HCEC 1CT (cell line): ENCODE measurements around the gene PACC1.
A peak's percentile ranks its signal among the peaks of the same experiment; 100 is the strongest.
"Not testable (repeated sequence)": the region's sequence is repeated elsewhere in the genome, so short reads cannot be mapped to it uniquely, and the experiment has no call there.

Source experiments
- DNase-seq: peaks from one replicate; pipeline ENCODE4 v3.0.0-alpha.2; 2017

The PACC1 gene

DNA sequence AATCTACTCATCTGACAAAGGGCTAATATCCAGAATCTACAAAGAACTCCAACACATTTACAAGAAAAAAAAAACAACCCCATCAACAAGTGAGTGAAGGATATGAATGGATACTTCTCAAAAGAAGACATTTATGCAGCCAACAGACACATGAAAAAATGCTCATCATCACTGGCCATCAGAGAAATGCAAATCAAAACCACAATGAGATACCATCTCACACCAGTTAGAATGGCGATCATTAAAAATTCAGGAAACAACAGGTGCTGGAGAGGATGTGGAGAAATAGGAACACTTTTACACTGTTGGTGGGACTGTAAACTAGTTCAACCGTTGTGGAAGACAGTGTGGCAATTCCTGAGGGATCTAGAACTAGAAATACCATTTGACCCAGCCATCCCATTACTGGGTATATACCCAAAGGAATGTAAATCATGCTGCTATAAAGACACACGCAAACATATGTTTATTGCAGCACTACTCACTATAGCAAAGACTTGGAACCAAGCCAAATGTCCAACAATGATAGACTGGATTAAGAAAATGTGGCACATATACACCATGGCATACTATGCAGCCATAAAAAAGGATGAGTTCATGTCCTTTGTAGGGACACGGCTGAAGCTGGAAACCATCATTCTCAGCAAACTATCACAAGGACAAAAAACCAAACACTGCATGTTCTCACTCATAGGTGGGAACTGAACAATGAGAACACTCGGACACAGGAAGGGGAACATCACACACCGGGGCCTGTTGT, 18.8 kb downstream of the PACC1 start:
- not testable (repeated sequence) for DNase-seq

DNA sequence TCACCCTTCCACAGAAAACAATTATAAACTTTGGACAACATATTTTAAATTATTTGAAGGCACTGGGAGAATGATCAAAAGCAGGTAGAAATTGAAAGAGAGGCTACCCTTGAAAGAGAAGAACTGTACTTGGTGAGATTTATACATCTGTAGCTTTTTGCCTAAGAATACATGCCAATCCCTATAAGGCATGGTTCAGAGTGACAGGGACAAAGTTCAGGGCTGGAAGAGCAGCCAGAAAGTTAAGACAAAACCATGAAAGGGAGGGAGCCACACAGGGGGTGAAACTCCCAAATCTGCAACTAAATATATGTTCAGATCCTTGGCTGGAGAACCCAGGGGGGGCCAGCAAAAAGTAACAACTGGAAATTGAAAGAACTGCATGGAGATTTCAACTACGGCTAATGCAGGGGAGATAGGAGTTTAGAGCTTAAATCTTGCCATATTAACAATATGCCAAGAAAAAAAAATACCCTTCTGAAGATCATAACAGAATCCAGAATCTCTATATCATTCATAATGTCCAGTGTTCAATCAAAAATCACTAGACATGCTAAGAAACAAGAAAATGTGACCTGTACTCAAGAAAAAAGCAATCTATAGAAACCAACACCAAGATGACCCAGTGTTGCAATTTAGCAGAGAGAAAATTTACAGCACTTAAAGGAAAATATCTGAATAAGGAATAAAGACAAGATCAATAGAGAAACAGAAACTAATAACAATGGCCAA, 25.5 kb downstream of the PACC1 start:
- DNase-seq = no peak

DNA sequence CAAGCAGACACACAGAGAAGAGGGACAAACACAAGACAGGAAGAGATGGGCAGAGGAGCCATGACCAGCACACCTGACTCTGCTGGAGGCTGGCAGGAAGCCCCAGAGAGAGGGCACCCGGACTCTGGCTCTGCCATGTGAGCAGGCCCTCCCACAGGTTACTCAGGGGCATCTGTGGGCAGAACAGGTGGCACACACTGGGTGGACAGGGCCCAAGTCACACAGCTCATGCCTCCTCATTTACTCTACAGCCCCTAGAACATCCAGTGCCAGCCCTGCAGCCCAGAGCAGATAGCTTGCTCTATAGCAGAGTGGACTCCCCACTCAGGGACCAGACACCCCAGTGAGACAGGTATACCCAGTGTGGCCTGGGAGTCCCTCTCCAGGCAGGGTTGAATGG, 28.7 kb downstream of the PACC1 start:
- DNase-seq = no peak

DNA sequence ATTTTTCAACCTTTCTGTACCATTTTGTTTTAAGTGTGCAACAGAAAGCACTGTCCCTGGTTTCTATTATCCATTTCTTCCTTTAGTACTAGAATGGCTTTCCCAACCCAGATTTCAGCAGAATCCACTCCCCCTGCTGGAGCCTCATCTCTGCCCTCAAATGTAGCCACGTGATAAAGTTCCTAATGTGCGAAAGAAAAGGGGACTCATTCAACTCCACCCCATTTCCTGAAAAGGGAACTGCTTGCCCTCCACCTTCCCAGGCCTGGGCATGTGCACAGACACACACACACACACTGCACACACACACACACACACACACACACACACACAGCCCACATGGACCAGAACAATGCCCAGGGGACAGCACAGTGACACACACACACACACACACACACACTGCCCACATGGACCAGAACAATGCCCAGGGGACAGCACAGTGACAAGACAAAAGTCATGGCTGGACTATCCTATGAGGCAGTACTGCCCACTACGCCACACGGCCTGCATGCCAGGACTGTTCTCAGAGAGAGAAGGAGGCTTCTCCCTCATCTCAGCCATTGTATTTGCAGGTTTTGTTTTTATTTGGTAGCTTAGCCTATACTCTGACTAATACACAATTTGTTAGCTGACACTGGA, 33.2 kb downstream of the PACC1 start:
- DNase-seq = no peak

DNA sequence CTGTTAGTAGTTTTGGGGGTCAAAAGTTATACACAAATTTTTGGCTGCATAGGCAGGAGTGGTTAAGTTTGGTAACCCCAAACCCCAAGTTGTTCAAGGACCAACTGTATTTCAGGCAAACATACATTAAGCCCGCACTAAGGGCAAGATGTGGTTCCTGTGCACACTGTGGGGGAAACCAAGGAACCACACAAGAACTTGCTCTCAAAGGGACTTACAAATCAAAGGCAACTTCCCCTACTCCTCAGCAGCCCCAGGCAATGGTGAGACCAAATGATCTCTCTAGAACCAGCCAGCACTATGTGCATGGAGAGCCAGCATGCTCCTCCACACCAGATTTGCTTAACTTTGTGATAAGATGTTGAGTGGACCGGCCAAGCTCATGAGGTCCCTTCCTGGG, 35.3 kb downstream of the PACC1 start:
- DNase-seq = no peak

DNA sequence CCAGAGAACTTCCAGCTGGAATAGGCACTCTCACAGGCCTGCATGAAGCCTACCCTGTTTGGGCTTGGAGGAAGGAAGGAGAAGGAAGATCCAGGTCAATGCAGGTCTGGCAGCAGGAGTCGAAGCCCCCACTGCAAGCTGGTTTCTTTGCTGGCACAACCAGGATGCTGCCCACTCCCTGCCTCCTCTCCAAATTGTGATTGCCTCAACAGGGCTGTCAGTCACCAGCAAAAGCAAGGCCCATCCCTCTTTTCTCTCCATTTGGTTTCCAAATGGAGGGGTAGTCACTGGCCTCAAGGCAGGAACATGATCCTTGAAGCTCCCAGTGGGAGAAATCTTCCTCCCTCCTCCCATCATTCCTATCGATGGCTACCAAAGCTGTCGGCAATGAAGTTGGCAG, 37.0 kb downstream of the PACC1 start:
- DNase-seq = no peak

DNA sequence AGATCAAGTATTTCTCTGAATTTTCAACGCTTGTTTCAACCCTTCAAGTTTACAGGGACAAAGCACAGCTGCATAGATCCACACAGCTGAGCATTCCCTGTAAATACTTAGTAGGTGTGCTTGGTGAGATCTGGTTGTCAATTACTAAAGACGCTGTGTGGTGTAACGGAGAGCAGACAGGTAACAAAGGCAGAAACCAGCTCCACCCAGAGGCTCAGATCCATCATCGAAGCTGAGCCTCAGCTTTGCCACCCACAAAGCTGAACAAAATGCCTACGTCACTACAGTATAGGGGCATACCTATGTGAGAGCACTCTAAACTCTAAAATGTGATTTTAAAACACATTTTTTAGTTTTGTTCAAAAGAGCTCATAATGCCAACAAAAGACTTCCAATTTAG, 38.7 kb downstream of the PACC1 start:
- no peak for DNase-seq

DNA sequence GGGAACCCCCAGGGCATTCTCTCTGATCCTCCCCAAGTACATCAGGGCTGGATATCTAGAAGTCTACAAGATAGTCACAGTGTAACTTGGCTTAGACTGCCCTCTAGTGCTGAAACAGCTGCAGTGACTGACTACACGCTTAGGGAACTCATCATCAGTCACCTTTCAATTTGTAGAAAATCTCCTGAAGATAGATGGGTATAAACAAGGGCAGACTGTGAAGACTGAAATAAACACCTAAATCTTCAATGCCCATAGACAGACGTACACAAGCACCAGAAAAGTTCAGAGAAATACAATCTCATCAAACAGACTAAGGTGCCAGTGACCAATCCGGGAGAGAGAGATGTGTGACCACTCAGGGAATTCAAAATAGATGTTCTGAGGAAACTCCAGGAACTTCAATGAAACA, 46.6 kb downstream of the PACC1 start:
- DNase-seq = peak; percentile 67

DNA sequence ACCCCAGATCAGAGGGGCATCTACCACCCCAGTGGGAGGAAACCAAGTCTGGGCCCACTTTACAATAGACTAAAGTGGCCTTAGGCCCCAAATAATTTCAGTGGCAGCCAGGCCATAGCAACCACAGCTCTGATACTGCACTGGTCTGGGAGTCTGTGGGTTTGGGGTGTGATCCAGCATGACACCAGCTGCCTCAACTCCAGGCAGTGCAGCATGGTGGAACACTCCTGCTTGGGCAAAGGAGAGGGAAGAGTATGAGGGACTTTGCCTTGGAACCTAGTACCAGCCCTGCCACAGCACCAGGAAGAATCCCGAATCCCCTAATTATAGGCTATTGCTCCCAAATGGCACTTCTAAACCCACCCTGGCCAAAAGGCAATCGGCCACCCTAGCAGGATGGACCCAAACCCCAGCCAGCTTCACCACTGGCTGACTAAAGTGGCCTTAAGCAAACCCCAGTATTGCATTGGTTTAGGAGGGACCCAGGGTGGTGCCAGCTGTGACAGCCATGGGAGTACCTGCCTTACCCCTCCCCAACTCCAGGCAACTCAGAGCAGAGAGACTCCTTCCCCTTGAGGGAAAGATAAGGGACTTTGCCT, 47.1 kb downstream of the PACC1 start:
- no peak for DNase-seq

DNA sequence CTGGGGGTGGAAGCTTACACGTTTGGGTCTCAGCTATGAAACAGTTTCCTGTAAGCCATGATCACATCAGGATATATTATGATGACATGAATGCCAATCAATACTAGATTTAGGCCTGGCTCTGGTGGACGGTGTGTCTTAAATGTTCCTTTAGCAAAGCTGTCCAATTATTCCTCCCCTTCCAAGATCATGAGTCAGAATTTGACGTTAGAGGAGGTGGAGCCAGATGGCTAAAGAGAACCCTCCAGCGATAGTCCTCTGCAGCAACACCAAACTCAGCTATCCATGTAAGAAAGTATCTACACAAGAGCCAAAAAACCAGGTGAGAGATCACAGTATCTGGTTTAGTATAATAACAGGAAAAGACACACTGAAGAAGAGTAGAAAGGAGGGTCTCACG, 47.8 kb downstream of the PACC1 start:
- DNase-seq = peak; percentile 57

DNA sequence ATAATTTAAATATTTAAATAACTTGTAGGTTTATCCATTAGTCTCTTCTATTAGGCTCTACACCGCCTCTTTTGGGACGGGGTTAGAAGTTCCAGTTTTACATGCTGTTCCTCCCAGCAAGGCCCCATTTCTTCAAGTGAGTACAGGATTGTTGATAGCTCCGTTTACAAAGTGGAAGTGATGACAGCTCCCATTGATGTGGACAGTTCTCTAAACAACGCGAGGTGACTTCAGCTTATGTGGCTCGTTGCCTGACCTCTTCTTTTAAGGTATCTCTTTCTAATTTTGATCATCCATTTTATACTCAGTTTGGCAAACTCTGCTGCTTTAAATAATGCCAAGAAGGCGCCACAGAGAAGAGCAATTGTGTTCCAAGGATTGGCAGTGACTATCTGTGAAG, 49.7 kb downstream of the PACC1 start:
- no peak for DNase-seq

DNA sequence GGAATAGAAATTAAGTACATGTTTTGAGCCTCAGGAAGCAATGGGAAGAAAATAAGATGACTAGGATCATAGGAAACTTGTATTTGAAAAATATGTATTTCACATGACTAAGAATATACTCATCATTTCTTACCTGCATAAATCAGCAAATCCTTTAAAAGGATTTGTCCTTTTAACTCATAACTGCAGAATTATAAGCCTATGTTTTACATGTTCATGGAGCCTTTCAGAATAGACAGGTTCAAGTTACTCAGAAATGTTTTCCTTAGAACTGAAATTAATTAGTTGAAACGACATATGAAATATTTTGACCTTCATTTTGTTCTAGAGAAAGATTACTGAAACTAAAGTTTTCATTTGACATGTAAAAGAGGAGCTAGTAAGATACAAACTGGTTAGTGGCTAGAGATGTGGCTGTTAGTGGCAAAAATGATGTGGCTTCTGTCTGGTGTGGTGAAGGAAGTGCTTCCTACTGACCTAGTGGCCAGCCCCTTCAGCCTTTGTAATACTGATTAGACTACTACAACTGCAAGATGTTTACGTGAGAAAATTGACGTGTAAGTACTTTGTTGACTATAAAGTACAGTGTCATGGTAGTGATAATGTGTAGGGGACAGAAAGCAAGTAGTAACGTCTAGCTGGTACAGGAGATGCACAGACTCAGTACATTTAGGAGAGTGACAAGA, 54.7 kb downstream of the PACC1 start:
- DNase-seq = no peak

DNA sequence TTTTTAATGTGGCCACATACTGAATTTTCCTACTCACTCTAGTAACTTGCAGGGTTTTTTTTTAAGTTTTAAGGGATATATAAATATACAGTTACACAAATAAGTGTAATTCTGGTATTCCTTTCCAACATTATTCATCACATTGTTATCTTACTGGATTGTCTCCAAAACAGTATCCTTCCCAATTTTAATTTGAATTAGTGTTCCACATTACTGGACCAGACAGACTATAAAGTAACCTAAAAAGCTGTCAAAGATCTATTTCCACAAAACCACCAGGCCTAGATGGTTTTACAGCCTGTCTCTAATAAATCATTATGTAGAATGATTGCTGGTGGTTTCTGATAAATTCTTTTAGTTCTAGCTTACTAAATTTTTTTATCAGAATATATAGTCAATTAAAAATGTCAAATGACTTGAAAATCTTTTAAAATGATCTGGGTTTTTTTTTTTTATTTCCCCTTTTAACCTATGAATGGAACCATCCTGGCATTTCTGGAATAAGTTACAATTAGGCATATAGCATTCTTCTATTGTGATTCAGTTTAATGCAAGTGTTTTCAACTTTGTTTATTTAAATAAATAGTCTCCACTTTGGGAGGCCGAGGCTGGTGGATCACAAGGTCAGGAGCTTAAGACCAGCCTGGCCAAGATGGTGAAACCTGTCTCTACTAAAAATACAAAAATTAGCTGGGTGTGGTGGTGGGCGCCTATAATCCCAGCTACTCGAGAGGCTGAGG, 59.3 kb downstream of the PACC1 start:
- DNase-seq = peak; percentile 37

DNA sequence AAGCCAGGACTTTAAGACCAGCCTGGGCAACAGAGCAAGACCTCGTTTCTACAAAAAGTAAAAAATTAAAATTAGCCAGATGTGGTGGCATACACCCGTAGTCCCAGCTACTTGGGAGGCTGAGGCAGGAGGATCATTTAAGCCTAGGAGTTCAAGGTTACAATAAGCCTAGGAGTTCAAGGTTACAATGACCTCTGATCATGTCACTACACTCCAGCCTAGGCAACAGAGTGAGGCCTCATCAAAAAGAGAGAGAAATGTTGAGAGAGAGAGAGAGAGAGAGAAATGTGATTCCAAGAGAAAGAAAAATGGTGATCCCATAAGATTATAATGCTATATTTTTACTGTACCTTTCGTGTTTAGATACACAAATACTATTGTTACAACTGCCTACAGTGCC, 60.2 kb downstream of the PACC1 start:
- DNase-seq = no peak

DNA sequence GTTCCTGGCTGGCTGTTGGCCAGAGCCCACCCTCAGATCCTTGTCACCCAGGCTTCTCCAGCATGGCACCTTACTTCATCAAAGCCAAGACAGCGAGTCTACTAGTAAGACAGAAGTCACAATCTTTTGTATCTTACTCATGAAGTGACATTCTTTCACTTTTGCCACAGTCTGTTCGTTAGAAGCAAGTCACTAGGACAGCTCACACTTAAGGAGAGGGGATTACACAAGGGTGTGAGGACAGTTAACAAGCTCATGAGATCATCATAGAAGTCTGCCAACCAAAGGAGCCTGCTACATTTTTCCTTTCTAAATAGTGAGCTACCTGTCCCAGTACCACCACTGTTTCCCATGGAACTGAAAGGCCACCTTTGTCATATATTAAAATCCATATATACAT, 61.5 kb downstream of the PACC1 start:
- no peak for DNase-seq

DNA sequence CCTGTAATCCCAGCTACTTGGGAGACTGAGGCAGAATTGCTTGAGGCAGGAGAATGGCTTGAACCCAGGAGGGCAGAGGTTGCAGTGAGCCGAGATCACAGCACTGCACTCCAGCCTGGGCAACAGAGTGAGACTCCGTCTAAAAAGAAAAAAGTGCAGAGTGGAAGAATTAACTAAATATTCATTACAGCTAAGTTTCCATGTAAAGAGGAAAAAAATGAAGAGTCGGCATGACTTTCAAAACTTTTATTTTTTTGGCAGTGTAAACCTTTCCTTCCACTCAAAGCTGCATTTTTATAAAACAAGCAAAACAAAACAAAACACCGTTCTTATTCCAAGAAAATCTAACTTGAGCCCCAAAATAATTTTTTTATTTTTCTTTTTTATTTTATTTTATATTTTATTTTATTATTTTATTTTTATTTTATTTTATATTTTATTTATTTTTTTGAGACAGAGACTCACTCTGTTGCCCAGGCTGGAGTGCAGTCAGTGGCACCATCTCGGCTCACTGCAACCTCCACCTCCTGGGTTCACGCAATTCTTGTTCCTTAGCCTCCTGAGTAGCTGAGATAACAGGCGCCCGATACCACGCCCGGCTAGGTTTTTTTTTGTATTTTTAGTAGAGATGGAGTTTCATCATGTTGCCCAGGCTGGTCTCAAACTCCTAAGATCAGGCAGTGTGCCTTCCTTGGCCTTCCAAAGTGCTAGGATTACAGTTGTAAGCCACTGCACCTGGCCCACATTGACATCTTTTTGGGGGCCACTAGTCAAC, 62.9 kb downstream of the PACC1 start:
- no peak for DNase-seq

DNA sequence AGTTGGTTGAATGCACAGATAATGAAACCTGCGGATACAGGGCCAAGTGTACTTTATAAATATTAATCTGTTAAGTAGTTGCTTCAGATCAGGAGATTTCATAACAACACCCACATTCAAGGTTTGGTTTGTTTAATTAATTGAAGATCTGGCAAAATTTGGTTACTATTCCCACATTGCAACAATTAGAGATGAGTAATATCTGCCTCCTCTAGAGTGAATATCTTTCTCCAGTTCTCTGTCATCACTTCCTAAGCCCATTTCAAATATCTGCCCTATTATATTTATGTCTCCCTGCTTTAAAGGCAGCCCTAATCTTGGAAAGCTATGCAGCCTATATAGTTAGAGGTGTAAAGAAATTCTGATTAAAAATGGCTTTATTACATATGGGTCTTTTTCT, 68.1 kb downstream of the PACC1 start:
- no peak for DNase-seq

DNA sequence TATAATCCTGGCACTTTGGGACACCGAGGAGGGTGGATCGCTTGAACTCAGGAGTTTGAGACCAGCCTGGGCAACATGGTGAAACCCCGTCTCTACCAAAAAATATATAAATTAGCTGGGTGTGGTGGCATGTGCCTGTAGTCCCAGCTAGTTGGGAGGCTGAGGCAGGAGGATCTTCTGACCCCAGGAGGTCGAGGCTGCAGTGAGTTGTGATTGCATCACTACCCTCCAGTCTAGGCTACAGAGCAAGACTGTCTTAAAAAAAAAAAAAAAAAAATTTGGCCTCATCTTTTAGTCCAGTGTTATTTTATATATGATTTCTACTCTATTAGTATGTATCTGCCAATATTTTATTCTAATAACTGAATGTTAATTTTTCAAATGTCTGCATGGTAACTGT, 69.8 kb downstream of the PACC1 start:
- DNase-seq = no peak

DNA sequence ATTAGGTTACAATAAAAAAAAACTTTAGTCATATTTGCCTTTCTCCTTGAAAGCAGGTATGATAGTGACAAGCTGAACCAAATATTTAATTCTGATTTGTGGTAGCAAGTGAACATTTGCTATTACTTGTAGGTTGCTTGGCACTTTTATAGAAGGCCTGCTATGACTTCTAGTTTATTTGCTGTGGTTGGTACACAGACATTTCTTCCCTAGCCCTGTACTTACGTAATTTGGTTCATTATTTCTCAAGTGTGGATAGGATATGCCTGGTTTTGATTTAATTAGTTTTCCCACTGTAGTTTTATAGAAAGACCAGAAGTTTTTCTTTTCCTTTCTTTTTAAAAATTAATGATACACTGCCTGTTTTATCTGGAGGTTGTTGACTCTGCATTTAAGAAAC, 73.6 kb downstream of the PACC1 start:
- DNase-seq = no peak

DNA sequence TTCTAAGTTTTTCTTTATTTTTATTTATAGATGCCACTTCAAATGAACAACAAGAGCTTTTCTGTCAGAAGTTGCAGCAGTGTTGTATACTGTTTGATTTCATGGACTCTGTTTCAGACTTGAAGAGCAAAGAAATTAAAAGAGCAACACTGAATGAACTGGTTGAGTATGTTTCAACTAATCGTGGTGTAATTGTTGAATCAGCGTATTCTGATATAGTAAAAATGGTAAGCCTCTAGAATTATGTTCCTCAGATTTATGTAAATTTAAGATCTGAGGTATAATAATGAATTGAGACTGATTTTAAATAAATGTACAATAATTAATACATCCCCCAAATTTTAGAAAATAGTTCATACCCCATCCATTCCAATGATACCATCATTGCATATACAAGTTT, 85.6 kb downstream of the PACC1 start:
- no peak for DNase-seq

DNA sequence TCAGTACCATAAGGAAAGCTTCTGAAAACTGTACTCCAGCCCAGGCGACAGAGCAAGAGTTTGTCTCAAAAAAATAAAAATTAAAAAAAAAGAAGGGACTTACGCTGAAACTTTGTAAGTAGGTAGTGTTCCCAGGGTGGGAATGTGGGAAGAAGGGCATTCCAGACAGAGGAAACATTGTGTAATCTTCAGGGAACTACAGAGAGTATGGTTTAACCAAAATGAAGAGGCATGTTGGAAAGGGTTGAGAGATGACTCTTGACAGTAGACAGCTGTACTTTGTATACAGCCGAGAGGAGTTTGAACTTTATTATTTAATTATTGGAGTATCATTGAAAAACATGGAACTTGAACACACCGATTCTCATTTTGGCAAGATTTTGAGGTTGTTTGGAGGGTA, 86.4 kb downstream of the PACC1 start:
- DNase-seq = peak; percentile 11

DNA sequence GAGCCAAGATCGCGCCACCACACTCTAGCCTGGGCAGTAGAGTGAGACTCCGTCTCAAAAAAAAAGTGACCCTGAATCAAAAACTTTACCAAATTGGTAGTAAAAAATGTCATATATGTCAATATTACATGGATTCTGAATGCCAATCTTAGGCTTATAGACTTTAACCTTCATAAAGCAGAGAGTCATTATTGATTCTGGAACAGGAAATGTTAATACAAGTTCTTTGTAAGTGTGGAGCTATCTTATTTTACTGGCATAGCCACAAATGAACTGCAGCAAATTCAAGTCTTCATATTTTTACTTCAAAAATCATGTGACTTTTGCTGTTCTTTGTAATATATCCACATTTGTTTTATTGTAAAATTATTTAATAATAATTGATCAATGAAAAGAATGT, 88.1 kb downstream of the PACC1 start:
- DNase-seq = no peak
